Uterus (tissue), 4 donors: ENCODE measurements around the gene CHST3. TPM values are rescaled to one million over a fixed set of nuclear protein-coding genes. Genes with fewer than 3 reads are reported as not detected.

Experiments
- DNase-seq, 2 donors: peaks; one replicate each; pipeline ENCODE4 v3.0.0-alpha.2; 2019 to 2020
- H3K27ac ChIP-seq, 2 donors: fragments of 200-600 bp; sonication (generic); 1 replicate in 1 of 2; 2 replicates in 1 of 2; pipeline ENCODE4 v1.5.1; 2016 to 2018
- H3K27me3 ChIP-seq, 2 donors: fragments of 200-600 bp; sonication (generic); one replicate each; pipeline ENCODE4 v1.5.1; 2018 to 2019; ENCODE audit warnings: control low read depth in 1 of 2
- H3K36me3 ChIP-seq, 2 donors: fragments of 200-600 bp; sonication (generic); one replicate each; pipeline ENCODE4 v1.5.1; 2019; ENCODE audit warnings: control low read depth in 1 of 2
- H3K4me1 ChIP-seq, 2 donors: fragments of 200-600 bp; sonication (generic); one replicate each; pipeline ENCODE4 v1.5.1; 2018 to 2019; ENCODE audit warnings: control low read depth in 1 of 2
- H3K4me3 ChIP-seq, 2 donors: fragments of 200-600 bp; sonication (generic); 1 replicate in 1 of 2; 2 replicates in 1 of 2; pipeline ENCODE4 v1.5.1; 2018 to 2019; ENCODE audit warnings: mild to moderate bottlenecking in 1 of 2
- H3K9me3 ChIP-seq, 2 donors: fragments of 200-600 bp; sonication (generic); one replicate each; pipeline ENCODE4 v1.5.1; 2019; ENCODE audit warnings: control low read depth in 1 of 2
- POLR2A ChIP-seq, 2 donors: fragments of 450-650 bp; IDR thresholded peaks; one replicate each; pipeline ENCODE4 v1.6.1; 2016; ENCODE audit warnings: antibody characterized with exemption in 2 of 2, mild to moderate bottlenecking in 1 of 2, moderate library complexity in 1 of 2
- intact Hi-C: fragments of 100-400 bp; cut with DNase I; formaldehyde crosslinking; loops from one replicate; pipeline ENCODE4 v1.15.1; 2023; ENCODE audit warnings: low total_unique reads
- total RNA-seq, 4 donors: library from RNA; depleted of rRNA in 3 of 4; stranded (reverse); fragments of >200 nt in 3 of 4; gene quantifications; one replicate each; pipeline versions ENCODE4 v1.1.0 to v1.2.4, GENCODE V29; 2014 to 2023
- TF ChIP-seq, protein P1 (sequence below), 4 experiments: fragments of 200-600 bp in 2 of 4; fragments of 450-650 bp in 2 of 4; sonication (generic) in 2 of 4; IDR thresholded peaks; one replicate each; pipeline ENCODE4 v1.5.1; 2016 to 2019; ENCODE audit warnings: antibody characterized with exemption in 4 of 4, mild to moderate bottlenecking in 2 of 4, moderate library complexity in 1 of 4
- donor health status: DM: yes; HTN: yes; CAD: no.

CHST3 gene
- total RNA-seq, 4 donors from 2014 or later = 12.3 to 44.7 (median 28.1) TPM

DNA sequence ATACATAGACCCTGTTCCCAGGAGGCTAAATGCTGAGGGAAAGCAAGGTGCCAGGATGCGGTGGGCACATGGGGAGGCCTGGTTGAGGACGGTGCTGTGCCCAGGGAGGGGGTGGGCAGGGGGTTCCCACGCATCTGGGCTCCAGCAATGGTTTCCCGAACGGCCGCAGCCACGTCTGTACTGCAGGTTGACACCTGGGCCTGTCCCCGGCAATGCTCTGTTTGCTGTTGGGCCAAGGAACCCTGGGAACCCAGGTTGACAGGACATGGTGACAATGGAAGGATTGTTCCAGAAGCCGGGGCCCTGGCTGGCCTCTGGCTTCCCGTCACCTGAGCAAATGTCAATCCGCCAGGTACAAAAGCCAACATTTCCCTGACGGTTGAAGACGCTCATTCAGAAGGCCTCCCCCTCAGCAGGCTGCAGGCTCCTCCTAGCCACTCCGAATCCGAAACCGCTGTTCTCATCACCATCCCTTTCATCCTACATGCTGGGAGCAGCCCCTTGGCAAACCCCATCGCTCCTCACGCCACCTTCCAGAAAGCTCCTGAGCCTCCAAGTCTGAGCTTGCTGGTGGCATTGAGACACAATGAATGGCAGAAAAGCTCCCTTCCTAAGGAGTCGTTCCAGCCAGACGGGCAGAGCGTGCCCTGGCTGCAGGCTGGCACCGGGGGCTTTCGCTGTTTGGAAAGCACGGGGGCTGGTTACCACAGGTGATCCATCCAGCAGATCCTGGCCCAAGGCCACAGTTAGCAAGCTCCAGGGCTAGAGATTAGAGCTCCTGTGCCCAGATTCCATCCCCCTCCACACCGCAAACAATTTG lies 92.9 kb downstream of the CHST3 start:
- intact Hi-C loops = no loop called here
- H3K4me3 ChIP-seq = no peak overlapping the region
- no peak overlapping the region for H3K27ac ChIP-seq

DNA sequence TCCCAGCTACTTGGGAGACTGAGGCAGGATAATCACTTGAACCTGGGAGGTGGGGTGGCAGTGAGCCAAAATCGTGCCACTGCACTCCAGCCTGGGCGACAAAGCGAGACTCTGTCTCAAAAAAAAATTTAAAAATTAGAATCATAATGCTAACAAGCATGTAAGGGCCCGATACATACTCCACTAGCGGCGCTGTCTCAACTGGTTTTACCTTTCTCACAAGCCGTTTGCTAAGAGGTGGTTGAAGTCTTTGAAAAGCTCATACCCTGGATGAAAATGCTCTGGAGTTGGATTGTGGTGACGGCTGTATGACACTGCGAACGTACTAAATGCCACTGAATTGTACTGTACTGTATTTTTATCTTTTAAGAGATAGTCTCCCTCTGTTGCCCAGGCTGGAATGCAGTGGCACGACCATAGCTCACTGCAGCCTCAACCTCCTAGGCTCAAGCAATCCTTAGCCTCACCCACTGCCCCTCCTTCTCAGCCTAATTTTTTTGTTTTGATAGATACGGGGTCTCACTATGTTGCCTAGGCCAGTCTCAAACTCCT lies 94.2 kb downstream of the CHST3 start:
- H3K36me3 ChIP-seq = no peaks in the 10 kb centered on the region
- no peaks in the 10 kb centered on the region for H3K9me3 ChIP-seq
- no peak overlapping the region for H3K4me3 ChIP-seq
- H3K27me3 ChIP-seq = no peaks in the 10 kb centered on the region
- intact Hi-C loops = no loop called here
- DNase-seq = no peak
- TF ChIP-seq POLR2A (IDR thresholded peaks at IDR 0.05) = no peak
- TF ChIP-seq, protein P1, sequence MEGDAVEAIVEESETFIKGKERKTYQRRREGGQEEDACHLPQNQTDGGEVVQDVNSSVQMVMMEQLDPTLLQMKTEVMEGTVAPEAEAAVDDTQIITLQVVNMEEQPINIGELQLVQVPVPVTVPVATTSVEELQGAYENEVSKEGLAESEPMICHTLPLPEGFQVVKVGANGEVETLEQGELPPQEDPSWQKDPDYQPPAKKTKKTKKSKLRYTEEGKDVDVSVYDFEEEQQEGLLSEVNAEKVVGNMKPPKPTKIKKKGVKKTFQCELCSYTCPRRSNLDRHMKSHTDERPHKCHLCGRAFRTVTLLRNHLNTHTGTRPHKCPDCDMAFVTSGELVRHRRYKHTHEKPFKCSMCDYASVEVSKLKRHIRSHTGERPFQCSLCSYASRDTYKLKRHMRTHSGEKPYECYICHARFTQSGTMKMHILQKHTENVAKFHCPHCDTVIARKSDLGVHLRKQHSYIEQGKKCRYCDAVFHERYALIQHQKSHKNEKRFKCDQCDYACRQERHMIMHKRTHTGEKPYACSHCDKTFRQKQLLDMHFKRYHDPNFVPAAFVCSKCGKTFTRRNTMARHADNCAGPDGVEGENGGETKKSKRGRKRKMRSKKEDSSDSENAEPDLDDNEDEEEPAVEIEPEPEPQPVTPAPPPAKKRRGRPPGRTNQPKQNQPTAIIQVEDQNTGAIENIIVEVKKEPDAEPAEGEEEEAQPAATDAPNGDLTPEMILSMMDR (IDR thresholded peaks at IDR 0.05) = no peak
- no peak overlapping the region for H3K27ac ChIP-seq
- no peaks in the 10 kb centered on the region for H3K4me1 ChIP-seq

More for the DNA sequence above, 92.9 kb downstream of the CHST3 start:
- Histone ChIP-seq H3K27me3 (no peaks in the 10 kb centered on the region), H3K36me3 (no peaks in the 10 kb centered on the region), H3K4me1 (no peaks in the 10 kb centered on the region), H3K9me3 (no peaks in the 10 kb centered on the region)
- TF ChIP-seq, protein P1 (IDR thresholded peaks at IDR 0.05) = no peak
- TF ChIP-seq POLR2A (IDR thresholded peaks at IDR 0.05) = no peak
- no peak for DNase-seq

DNA sequence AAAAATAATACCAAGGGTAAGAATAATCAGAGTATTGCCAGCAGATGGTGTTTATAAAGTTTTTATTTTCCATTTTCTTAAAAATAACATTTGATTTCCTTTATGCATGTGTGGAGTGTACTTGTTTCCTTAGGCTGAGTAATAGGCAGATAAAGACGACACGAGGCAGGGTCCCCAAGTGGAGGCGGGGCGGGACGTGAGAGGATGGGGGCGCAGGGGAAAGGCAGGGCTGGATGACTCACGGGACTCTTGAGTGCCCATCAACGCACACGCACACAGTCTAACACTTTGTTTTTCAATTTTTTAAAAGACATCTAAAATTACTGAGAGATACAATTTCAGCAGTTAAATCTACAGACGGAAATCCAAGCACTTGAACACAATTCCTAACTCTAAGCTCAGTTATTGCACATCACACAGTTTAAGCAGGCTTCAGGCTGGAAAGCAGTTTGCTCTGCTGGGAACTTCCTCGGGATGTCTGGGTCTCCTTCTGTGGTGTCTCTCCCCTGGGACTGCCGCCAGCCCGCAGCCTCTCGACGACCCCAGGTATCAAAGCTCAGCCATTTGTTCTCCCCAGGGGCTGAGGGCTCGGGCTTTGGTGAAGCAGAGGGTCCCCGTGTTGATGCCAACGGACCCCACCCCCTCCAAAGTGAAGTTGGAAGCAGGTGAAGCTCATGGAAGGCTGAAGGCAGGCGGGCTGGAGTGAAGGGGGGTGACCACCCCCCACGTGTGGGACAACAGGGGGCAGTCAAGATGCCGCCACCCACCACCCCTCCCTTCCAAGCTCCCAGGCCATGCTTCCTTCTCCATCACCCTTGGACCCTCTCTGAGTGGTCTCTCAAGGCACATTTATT lies 95.0 kb downstream of the CHST3 start:
- no peaks in the 10 kb centered on the region for H3K27me3 ChIP-seq
- H3K4me3 ChIP-seq = no peak overlapping the region
- no peaks in the 10 kb centered on the region for H3K36me3 ChIP-seq
- intact Hi-C loops = no loop called here
- no peak for DNase-seq
- H3K9me3 ChIP-seq = no peaks in the 10 kb centered on the region
- no peaks in the 10 kb centered on the region for H3K4me1 ChIP-seq
- TF ChIP-seq, protein P1 (IDR thresholded peaks at IDR 0.05) = no peak
- no peak for TF ChIP-seq POLR2A (IDR thresholded peaks at IDR 0.05)
- no peak overlapping the region for H3K27ac ChIP-seq

DNA sequence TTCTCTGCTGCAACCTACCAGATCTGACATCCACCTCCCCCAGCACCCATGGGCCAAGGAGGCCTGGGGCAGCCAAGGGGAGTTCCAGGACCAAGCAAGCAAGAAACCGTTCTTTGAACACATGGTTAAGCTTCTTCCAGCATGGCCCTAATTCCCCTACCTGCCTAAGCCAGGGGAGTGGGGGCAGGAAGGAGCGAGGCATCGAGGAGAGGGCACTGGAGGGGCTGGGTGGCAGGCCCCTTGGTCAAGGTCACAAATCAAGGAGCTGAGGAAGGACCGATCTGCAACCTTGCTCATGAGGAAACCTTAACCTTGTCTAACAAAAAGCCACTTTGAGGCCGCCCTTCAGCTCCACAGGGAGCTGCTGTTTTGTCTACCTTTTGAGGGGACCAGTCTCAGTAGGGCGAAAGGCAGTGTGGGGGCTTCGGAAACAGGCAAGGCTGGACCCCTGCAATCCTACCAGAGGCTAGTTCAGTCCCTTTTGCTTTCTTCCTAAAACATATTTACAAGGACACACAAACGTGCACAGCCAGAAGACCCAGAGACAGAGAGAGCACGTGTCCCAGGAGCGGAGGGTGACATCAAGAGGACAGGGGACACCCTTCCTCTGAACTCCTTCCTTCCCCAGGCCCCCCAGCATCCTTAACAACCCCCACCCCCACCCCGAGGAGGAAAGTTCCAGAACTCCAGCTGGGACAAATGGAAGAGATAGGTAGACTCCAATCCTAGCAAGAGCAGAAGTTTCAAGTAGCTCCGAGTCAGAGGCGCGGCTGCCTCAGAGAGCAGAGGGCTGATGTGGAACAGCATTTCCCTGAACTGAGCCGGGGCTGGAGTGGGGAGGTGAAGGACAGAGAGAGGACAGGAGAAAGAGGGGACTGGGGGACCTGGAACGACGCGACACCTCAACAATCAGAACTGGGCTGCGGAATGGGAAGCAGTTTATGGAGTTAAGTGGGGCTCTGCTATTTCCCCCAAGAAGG lies 95.9 kb downstream of the CHST3 start:
- DNase-seq = no peak
- intact Hi-C loops = no loop called here

More for the DNA sequence above, 95.9 kb downstream of the CHST3 start:
- Histone ChIP-seq H3K27me3 (no peaks in the 10 kb centered on the region), H3K4me3 (no peak overlapping the region), H3K9me3 (no peaks in the 10 kb centered on the region), H3K4me1 (no peaks in the 10 kb centered on the region), H3K27ac (no peak overlapping the region), H3K36me3 (no peaks in the 10 kb centered on the region)
- TF ChIP-seq, protein P1 (IDR thresholded peaks at IDR 0.05) = no peak
- no peak for TF ChIP-seq POLR2A (IDR thresholded peaks at IDR 0.05)
